Mesothelial cell of epicardium (in vitro differentiated cells): ENCODE measurements around the gene NUBP2. TPM values are rescaled to one million over a fixed set of nuclear protein-coding genes. Genes with fewer than 3 reads are reported as not detected.

ENCODE experiments used
- DNase-seq, 2 experiments: peaks; one replicate each; pipeline ENCODE4 v3.0.0; 2021; ENCODE audit warnings: low spot score in 2 of 2; ENCODE audit not compliant: unreplicated experiment in 2 of 2
- H3K27ac Mint-ChIP-seq: 2 replicates; pipeline ENCODE4 v1.8.0; 2021; ENCODE audit warnings: mixed read lengths
- H3K27me3 Mint-ChIP-seq: 2 replicates; pipeline ENCODE4 v1.8.0; 2021; ENCODE audit warnings: low read depth, mixed read lengths
- H3K36me3 Mint-ChIP-seq: 2 replicates; pipeline ENCODE4 v1.8.0; 2021; ENCODE audit warnings: mixed read lengths
- H3K4me1 Mint-ChIP-seq: 2 replicates; pipeline ENCODE4 v1.8.0; 2021; ENCODE audit warnings: mixed read lengths
- H3K4me3 Mint-ChIP-seq: 2 replicates; pipeline ENCODE4 v1.8.0; 2021; ENCODE audit warnings: mild to moderate bottlenecking, moderate library complexity, mixed read lengths
- H3K9me3 Mint-ChIP-seq: 2 replicates; pipeline ENCODE4 v1.8.0; 2021; ENCODE audit warnings: mixed read lengths
- CTCF ChIP-seq: fragments of 200-600 bp; sonication (generic); IDR thresholded peaks from one replicate; pipeline ENCODE4 v1.5.0; 2021; ENCODE audit warnings: antibody characterized with exemption; ENCODE audit not compliant: unreplicated experiment
- total RNA-seq: library from RNA; stranded (reverse); gene quantifications from 3 replicates; pipeline ENCODE4 v1.2.1, GENCODE V29; 2021

The NUBP2 gene
- total RNA-seq, 1 donor from 2014 or later: 63.6 TPM

- peaks cover 7% of the 10 kb centered on the region for H3K4me1 Mint-ChIP-seq
- H3K27ac Mint-ChIP-seq: no peak overlapping the region
- H3K27me3 Mint-ChIP-seq: no peaks in the 10 kb centered on the region
- no peaks in the 10 kb centered on the region for H3K9me3 Mint-ChIP-seq
- no peak for DNase-seq
- H3K4me3 Mint-ChIP-seq: no peak overlapping the region
- peaks cover 8% of the 10 kb centered on the region for H3K36me3 Mint-ChIP-seq
- TF ChIP-seq CTCF: no peak
Observed at GRCh38 chr16:1766231-1766630, 16.5 kb upstream of the NUBP2 start.

- Mint-ChIP-seq H3K9me3 (no peaks in the 10 kb centered on the region), H3K27me3 (no peaks in the 10 kb centered on the region), H3K4me1 (peaks cover 7% of the 10 kb centered on the region), H3K4me3 (no peak overlapping the region), H3K27ac (no peak overlapping the region), H3K36me3 (peaks cover 7% of the 10 kb centered on the region)
- DNase-seq: no peak
- TF ChIP-seq CTCF: no peak
Observed at GRCh38 chr16:1766701-1767100, 16.1 kb upstream of the NUBP2 start.

- H3K4me1 Mint-ChIP-seq: peaks cover 13% of the 10 kb centered on the region
- no peak overlapping the region for H3K27ac Mint-ChIP-seq
- H3K36me3 Mint-ChIP-seq: peaks cover 7% of the 10 kb centered on the region
- H3K27me3 Mint-ChIP-seq: no peaks in the 10 kb centered on the region
- no peak for TF ChIP-seq CTCF
- no peak overlapping the region for H3K4me3 Mint-ChIP-seq
- no peaks in the 10 kb centered on the region for H3K9me3 Mint-ChIP-seq
- DNase-seq: no peak
Observed at GRCh38 chr16:1767116-1767994, 15.4 kb upstream of the NUBP2 start.

- TF ChIP-seq CTCF: no peak
- no peaks in the 10 kb centered on the region for H3K27me3 Mint-ChIP-seq
- peaks cover 7% of the 10 kb centered on the region for H3K36me3 Mint-ChIP-seq
- H3K4me3 Mint-ChIP-seq: no peak overlapping the region
- no peak for DNase-seq
- peaks cover 14% of the 10 kb centered on the region for H3K4me1 Mint-ChIP-seq
- no peaks in the 10 kb centered on the region for H3K9me3 Mint-ChIP-seq
- H3K27ac Mint-ChIP-seq: no peak overlapping the region
Observed at GRCh38 chr16:1768061-1768766, 14.5 kb upstream of the NUBP2 start.

- peaks cover 7% of the 10 kb centered on the region for H3K36me3 Mint-ChIP-seq
- H3K27ac Mint-ChIP-seq: no peak overlapping the region
Observed at GRCh38 chr16:1768767-1769401, 13.9 kb upstream of the NUBP2 start.

More at GRCh38 chr16:1768767-1769401, 13.9 kb upstream of the NUBP2 start:
- H3K27me3 Mint-ChIP-seq: no peaks in the 10 kb centered on the region
- no peak overlapping the region for H3K4me3 Mint-ChIP-seq
- TF ChIP-seq CTCF: no peak
- DNase-seq: no peak
- H3K9me3 Mint-ChIP-seq: no peaks in the 10 kb centered on the region
- H3K4me1 Mint-ChIP-seq: peaks cover 17% of the 10 kb centered on the region
